GM19239 (cell line): ENCODE results near the gene CELSR2.
"Not testable (repeated sequence)": the region's sequence is repeated elsewhere in the genome, so short reads cannot be mapped to it uniquely, and the experiment has no call there.

Experiments
- DNase-seq: peaks from one replicate; pipeline ENCODE4 v3.0.0; 2011; ENCODE audit warnings: low spot score; ENCODE audit not compliant: insufficient read length
- FAIRE-seq: peaks from 2 replicates; lab custom pipeline; 2011; peaks lifted over from hg19 to GRCh38; lab: Jason Lieb, UNC

CELSR2 gene

DNA sequence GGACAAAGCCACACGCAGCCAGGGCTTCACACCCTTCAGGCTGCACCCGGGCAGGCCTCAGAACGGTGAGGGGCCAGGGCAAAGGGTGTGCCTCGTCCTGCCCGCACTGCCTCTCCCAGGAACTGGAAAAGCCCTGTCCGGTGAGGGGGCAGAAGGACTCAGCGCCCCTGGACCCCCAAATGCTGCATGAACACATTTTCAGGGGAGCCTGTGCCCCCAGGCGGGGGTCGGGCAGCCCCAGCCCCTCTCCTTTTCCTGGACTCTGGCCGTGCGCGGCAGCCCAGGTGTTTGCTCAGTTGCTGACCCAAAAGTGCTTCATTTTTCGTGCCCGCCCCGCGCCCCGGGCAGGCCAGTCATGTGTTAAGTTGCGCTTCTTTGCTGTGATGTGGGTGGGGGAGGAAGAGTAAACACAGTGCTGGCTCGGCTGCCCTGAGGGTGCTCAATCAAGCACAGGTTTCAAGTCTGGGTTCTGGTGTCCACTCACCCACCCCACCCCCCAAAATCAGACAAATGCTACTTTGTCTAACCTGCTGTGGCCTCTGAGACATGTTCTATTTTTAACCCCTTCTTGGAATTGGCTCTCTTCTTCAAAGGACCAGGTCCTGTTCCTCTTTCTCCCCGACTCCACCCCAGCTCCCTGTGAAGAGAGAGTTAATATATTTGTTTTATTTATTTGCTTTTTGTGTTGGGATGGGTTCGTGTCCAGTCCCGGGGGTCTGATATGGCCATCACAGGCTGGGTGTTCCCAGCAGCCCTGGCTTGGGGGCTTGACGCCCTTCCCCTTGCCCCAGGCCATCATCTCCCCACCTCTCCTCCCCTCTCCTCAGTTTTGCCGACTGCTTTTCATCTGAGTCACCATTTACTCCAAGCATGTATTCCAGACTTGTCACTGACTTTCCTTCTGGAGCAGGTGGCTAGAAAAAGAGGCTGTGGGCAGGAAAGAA lies 25.5 kb downstream of the CELSR2 start:
- DNase-seq (no peak), FAIRE-seq (no peak)

DNA sequence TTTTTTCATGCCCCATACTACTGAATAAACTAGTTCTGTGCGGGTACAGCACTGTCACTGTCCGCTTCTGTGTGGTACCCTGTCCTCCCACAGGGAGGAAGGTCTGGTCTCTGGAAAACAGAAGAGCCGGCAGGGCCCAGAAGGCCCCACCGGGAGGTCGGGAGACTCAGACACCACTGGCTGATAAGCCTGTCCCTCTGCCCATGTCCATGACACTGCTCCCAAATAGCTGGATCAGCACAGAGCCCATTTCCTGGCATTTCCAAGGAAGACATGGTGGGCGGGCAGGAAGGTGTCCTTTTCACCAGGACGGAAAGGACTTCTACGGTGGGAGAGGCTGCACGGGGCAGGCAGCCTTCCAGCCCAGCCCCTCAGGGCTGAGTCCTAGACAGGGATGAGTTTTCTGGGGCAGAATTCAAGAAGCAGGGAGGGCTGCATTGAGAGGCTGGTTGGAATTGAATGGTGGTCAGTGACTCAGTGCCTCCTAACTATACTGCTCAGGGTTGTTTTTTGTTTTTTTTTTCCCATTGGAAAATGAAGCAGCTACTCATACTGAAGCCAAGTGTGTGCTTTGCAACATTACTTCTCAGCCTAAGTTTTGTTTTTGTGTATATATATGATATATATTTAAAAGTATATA lies 26.5 kb downstream of the CELSR2 start:
- FAIRE-seq (no peak), DNase-seq (no peak)

DNA sequence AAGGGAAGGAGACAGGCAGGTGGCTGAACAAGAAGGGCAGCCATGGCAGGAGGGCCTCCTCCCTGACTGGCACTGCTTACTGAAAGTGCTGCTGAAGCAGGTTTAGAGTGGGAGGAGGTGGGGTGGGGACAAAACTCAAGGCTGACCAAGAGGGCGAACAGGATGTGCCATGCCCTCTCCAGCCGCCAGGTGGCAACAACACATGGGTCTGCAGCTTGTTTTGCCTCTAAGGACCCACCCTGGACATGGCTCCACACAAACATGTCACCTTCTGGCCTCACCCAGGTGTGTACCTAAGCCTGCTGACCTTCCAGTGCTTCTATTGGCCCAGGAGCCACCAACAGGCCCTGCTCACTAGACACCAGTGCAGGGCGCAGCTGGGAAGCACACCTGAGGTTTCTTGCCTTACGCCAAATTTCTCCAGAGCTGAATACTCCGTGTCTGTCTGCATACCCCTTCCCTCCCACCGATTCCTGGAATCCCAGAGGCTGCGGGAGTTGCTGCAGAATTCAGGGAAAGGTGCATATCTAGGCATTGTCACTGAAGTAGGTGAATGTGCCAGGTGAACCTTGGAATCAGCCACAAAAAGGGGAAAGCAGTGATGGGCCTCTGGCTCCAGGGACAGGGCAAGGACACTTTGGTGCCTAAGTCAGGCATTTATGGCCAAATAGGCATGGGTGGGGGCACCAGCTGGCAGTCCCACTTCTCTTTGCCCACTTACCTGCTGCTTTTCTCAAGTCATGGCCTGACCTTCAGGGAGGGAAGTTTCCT lies 28.3 kb downstream of the CELSR2 start:
- no peak for FAIRE-seq
- peak; percentile 92 for DNase-seq

DNA sequence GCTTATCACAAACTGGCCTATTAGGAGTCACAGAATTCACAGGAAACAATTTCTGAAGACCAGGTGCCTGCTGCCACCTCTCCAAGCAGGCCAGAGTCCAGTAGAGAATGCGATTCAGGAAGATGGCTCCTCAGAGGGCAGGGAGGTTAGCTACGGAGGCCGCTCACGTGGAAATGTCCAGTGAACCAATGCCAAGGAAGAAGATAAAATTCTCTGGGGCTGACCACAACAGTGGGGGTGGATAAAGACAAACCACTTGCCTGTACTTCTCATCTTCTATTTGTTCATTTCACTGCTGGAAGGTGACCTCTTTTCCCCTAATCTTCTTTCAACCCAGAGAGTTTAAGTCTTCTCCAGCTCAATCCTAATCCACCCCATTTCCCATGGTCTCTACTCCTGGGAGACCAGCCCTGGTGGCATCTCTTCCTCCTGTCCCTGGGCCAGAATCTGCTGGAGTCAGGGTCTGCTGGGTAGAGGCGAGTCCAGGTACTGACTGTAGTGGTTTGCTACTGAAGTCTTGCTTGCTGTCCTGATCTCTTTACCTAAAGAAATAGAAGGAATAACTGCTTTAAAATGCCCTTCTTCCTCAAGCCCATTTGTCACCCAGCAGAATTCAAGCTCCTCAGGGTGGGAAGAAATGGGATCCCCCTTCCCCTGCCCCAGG lies 30.4 kb downstream of the CELSR2 start:
- no peak for FAIRE-seq
- DNase-seq, result no peak

DNA sequence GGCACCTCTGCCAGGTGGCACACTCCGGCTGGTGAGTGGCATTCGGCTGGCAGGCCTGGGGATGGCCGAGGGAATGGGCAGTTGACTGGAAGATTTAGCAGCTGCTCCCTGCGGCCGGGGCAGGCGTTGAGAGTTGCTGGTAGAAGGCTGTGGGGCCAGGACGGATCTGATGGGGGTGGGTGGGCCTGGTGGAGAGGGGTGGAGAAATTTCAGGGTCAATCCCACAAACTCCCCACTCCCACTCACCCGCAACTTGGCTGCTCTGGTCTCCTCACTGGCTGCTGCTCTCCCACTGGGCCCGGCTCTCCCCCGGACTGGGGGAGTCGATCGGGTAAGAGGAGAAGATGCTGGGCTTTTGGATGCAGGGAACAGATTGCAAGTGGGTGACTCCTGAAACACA lies 31.5 kb downstream of the CELSR2 start:
- DNase-seq (no peak), FAIRE-seq (no peak)

DNA sequence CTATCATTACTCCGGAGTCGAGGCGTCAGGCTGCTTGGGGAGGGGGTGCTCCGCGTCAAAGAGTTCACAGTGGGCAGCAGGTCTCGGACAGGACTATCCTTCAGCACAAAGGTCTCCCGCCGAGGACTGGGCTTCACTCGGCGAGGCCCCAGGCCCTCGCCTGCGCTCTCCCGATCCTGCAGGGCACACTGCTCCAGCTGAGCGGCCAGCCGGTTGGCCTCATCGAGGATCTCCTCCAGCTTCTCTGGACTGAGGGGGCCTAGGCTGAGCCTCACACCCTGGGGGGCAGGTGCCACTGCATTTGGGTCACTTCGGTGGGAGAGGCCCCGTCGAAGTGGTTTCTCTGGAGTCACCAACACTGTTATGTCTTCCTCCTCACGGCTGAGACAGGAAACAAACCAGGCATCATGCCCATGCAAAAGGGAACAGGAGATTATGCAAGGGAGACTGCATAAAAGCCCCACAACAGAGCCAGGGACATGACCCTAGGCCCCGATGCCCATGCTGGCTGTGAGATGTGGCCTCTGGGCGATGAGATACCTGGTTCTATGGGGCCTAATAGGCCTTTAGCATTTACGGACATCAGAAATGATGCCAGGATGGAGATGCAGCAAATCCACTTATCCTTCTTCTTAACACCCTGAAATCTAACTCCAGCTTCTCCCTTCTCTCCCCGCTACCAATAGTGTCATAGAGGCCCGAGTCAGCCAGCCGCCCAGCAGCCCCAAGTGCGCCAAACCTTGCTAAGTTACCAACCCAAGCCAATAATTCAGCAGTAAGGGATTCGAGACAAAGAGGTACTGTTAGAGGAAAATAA lies 32.5 kb downstream of the CELSR2 start:
- no peak for FAIRE-seq
- no peak for DNase-seq

DNA sequence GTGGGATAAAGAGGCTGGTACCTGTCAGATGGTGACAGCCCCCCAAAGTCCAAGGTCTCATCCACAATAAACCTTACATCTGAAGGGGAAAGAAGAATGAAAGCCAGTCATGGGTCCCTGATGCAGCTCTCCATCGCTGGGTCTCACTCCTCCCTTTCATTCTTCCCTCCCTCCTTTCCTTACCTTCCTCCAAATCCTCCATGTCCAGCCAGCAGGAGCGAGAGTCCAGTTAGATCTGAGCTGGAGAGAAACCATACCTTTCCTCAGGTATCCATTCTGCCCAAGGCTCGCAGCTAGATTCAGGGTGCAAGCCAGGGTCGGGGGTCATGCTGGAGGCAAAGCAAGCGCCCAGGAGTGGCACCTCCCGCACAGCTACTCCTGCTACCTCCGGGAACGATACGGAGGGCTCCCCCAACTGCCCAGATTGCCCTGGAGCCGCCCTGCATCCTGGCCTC lies 33.2 kb downstream of the CELSR2 start:
- no peak for FAIRE-seq
- DNase-seq, result no peak

DNA sequence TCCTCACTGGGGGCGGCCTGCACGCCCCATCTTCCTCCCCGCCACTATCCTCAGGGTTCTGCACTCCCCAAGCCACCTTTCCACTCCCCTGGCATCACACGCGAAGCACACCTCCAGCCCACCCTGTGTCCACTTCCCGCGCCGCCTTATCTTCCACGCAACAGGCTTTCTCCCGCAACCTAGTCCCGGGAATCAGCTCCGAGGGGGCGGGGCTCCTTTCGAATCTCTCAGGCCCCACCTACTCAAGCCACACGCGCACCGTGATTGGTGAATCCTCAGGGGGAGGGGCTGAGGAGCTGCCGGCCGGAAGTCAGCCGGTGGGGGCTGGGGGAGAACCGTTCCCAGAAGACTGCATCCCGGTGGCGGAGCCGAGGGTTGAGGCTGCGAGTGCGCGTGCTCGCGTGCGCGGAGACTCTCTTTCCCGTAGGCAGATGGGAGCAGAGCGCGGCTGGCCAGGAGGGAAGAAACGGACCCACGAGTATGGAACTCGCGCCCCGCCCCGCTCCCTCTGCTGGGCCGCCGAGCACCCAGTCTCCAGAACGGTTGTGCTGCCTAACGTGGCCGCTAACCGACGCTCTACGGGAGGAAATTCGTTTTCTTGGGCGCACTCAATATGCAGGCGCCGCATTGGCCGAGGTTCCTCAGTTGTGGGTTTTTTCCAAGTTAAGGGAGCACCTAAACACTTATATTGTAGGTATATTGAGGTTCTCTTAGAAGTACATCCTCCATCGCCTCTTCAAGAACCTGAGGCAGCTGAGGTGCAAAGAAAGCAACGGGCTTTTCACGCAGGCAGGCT lies 33.8 kb downstream of the CELSR2 start, which contains the start of gene PSRC1:
PSRC1 (minus strand) TSS at position 194 of the 796 bp plus-strand sequence.
- FAIRE-seq (peak; percentile 97), DNase-seq (peak; percentile 95)

DNA sequence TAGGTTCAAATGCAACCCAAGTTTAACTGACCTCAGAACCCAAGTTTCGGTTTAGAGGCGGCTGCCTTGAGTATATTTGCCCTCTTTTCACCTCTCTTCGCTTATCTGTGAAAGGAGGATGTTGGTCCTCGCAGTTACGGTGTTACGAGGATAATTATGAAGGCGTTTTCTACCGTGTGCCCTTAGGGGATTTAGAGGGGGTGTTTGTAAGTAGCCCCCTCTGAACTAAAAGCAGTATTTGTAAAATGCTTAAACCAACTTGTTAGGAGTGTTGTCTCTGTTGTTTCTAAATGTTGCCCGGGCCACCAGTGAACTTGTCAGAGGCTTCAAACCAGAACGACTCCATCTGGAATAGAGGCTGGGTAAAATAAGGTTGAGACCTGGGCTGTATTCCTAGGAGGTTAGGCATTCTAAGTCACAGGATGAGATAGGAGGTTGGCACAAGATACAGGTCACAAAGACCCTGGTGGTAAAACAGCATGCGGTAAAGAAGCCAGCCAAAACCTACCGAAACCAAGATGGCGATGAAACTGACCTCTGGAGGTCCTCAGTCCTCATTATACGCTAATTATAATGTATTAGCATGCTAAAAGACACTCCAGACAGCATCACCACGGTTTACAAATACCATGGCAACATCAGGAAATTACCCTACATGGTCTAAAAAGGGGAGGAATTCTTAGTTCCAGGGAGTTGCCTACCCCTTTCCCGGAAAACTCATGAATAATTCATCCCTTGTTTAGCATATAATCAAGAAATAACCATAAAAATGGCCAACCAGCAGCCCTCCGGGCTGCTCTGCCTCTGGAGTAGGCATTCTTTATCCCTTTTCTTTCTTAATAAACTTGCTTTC lies 34.6 kb downstream of the CELSR2 start:
- FAIRE-seq, result peak; percentile 48
- no peak for DNase-seq

DNA sequence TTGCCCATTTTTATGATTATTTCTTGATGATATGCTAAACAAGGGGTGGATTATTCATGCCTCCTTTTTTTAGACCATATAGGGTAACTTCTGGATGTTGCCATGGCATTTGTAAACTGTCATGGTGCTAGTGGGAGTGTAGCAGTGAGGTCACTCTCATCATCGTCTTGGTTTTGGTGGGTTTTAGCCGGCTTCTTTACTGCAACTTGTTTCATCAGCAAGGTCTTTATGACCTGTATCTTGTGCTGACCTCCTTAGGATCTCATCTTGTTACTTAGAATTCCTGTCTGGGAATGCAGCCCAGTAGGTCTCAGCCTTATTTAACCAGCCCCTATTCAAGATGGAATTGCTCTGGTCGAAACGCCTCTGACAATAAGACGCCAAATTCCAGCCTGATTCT lies 37.4 kb downstream of the CELSR2 start:
- DNase-seq, FAIRE-seq: not testable (repeated sequence)

DNA sequence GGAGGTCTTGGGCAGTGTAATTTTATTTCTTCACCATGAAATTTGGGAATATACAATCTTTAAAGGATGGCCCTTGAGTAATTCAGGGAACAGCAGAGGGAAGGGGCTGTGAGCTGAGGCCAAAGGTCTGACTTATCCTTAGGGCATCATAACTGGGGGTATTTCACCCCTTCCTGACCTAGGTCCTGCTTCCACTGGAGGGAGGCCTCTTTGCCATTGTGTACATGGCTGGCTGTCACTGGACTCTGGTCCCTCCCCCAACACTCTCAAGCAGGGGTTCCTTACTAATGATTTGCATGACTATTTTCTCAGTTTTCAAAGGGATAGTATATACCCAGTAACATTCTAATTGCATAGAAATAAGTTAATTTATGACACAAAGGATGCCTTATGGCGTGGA lies 40.8 kb downstream of the CELSR2 start:
- no peak for DNase-seq
- no peak for FAIRE-seq

DNA sequence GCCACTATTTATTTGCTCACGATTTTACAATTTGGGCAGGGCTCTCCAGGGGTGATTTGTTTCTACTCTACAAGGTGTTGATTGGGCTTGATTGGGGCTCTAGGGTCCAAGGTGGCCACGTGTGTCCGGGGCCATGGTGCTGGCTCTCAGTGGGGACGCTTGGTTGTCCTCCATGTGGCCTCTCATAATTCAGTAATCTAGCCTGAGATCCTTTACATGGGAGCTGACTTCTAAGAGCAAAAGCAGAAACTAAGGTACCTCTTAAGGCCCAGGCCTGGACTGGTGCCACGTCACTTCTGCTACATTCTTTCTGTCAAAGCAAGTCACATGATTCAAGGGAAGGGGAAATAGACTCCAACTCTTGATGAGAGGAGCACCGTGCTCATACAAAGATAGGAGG lies 41.7 kb downstream of the CELSR2 start:
- FAIRE-seq, result no peak

DNA sequence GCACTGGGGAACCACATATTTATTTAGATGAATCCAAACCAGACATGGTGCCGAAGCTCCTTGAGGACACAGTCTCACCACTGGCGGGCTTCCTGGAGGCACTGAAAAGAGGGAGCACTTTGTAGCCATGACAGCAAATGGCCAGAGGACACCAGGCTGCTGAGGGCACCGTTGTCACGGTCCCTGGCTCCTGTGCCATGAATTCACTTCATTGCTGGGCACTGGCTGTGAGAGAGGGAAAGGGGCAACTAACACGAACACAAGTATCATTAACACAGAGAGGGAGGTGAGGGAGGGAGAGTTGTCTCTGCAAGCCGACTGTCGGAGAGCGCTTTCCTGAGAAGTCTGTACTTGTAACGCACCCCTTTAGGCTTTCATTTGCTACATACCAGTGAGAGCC lies 43.0 kb downstream of the CELSR2 start:
- FAIRE-seq, result no peak
- no peak for DNase-seq

More for the DNA sequence above, 41.7 kb downstream of the CELSR2 start:
- DNase-seq, result no peak

DNA sequence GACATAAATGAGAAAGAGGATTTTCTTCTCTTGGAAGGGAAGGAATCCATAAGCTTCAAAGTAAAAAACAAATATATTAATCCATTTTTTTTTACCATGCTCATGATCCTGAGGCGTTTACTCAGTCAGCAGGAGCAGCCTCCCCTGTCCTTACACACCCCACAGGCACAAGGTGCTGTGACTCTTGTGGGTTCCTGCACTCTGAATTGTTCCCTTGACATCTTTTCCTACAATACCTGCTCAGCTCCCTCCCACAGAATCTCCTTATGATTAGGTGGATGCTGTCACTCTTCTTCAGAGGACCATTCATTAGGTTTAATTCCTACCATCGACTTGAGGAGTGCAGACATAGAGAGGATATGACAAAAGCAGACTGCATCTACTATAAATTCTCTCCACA lies 43.7 kb downstream of the CELSR2 start:
- no peak for FAIRE-seq

DNA sequence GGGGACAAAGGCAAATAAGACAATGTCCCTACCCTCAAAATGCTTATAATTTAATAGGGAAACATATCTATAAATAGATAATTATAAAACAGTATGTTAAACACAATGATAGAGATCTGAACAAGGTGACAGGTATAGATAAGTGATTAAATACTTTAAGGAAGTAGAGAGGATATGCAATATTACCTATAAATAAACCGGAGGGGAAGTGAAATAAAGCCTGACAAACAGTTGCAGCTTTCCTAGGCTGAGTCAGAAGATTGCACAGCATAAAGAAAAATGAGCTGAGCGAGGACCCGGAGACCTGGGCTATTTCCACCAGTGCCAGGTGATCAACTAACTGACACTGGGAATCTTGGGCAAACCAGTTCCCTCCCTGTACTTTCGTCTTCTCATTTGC lies 45.1 kb downstream of the CELSR2 start:
- FAIRE-seq (no peak), DNase-seq (no peak)

More for the DNA sequence above, 43.7 kb downstream of the CELSR2 start:
- no peak for DNase-seq

DNA sequence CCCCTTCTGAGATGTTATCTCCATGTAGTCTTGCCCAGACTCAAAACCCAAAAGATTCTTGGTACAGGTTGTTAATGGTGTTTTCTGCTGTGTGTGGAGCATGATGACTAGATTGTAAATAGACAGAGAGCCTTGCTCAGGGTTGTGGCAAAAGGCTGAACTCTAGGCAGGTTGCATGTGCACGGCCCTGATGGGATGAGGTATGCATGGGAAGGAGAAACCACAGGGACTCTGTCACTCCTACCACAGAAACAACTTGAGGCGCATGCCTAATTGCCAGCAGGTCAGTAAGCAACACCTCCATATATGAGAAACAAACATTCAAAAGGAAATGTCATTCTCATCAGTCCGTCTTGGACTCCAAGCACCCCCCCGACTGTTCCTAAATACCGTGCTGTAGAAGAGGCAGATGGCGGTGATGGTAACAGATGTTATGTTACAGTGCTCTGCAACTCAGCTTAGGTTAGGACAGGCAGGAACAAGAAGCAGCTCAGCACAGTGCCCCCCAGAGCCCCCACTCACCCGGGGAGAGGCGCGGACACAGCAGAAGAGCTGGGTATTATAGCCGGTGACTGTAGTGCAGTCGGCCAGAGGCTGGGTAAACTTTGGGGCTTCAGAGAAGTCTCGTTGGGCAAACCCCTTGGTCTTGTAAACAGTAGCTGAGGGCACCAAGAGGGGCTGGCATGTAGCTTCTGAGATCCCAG lies 46.5 kb downstream of the CELSR2 start:
- FAIRE-seq, result no peak
- DNase-seq, result no peak

DNA sequence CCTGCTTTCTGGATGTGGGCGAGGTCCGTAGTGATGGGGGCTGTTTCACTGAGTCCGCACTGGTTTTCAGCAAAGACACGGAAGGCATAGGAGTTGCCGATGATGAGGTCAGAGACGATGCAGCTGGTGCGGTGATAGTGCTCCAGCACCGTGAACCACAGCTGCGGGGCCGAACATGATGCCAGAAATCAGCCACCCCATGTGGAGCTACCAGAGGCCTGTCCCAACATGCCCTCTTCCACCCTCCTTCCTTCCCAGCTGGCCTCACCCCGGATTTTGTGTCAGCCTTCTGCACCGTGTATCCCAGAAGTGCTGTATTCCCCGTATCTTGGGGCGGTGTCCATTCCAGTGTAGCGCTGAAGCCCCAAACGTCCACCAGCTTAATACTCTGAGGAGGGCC lies 47.4 kb downstream of the CELSR2 start:
- FAIRE-seq (no peak), DNase-seq (no peak)
